HepG2 (cell line): ENCODE data around the gene SULT2B1. TPM values are rescaled to one million over a fixed set of nuclear protein-coding genes. Genes with fewer than 3 reads are reported as not detected.

Source experiments
- BCL6 ChIP-seq: IDR thresholded peaks from 2 replicates; pipeline ENCODE4 v1.6.1; 2016; ENCODE audit warnings: missing genetic modification reagents, missing compliant biosample characterization
- CSRNP1 ChIP-seq: sonication (generic); formaldehyde crosslinking; IDR thresholded peaks from 2 replicates; pipeline ENCODE4 v1.8.1; 2023; ENCODE audit warnings: mild to moderate bottlenecking, missing genetic modification reagents
- FOXJ3 ChIP-seq: sonication (generic); formaldehyde crosslinking; IDR thresholded peaks from 2 replicates; pipeline ENCODE4 v1.4.0; 2020; ENCODE audit warnings: missing genetic modification reagents, mild to moderate bottlenecking, borderline replicate concordance
- JUNB ChIP-seq: sonication (generic); formaldehyde crosslinking; IDR thresholded peaks from 2 replicates; pipeline ENCODE4 v1.8.0; 2022; ENCODE audit warnings: missing genetic modification reagents, mild to moderate bottlenecking, borderline replicate concordance
- KAT2B ChIP-seq: fragments of 150-350 bp; IDR thresholded peaks from 2 replicates; pipeline ENCODE4 v1.6.1; 2014; ENCODE audit warnings: low read depth, low read length, borderline replicate concordance
- KDM5B ChIP-seq: sonication (generic); formaldehyde crosslinking; IDR thresholded peaks from 2 replicates; pipeline ENCODE4 v1.4.0; 2020; ENCODE audit warnings: missing genetic modification reagents, mild to moderate bottlenecking, borderline replicate concordance
- MIXL1 ChIP-seq: IDR thresholded peaks from 2 replicates; pipeline ENCODE4 v1.6.1; 2016
- NFYC ChIP-seq: IDR thresholded peaks from 2 replicates; pipeline ENCODE4 v1.6.1; 2016; ENCODE audit warnings: missing genetic modification reagents, missing compliant biosample characterization
- NONO ChIP-seq, 2 experiments: fragments of 450-650 bp in 1 of 2; sonication (generic) in 1 of 2; formaldehyde crosslinking in 1 of 2; IDR thresholded peaks in 1 of 2; conservative IDR thresholded peaks in 1 of 2; 2 replicates each; pipeline versions ENCODE4 v1.6.1 to v1.8.0; 2017 to 2022; ENCODE audit warnings: mild to moderate bottlenecking in 1 of 2, missing genetic modification reagents in 1 of 2, moderate library complexity in 1 of 2
- RNF2 ChIP-seq: fragments of 450-650 bp; conservative IDR thresholded peaks from 2 replicates; pipeline ENCODE4 v1.6.1; 2016; ENCODE audit warnings: low read depth
- SKI ChIP-seq: fragments of 450-650 bp; IDR thresholded peaks from one replicate; pipeline ENCODE4 v1.6.1; 2018; ENCODE audit warnings: mild to moderate bottlenecking; ENCODE audit not compliant: partially characterized antibody
- SP2 ChIP-seq: sonication (generic); formaldehyde crosslinking; IDR thresholded peaks from 2 replicates; pipeline ENCODE4 v1.5.1; 2020; ENCODE audit warnings: mild to moderate bottlenecking, missing genetic modification reagents
- SRSF1 ChIP-seq: fragments of 200-400 bp; formaldehyde crosslinking; optimal IDR thresholded peaks from 2 replicates; pipeline ENCODE3; 2017; ENCODE audit warnings: mild to moderate bottlenecking, low read depth, low read length, moderate library complexity
- TBX3 ChIP-seq: fragments of 450-650 bp; IDR thresholded peaks from 2 replicates; pipeline ENCODE4 v1.6.1; 2017; ENCODE audit warnings: antibody characterized with exemption, mild to moderate bottlenecking, inconsistent platforms, borderline replicate concordance
- THAP11 ChIP-seq: IDR thresholded peaks from 2 replicates; pipeline ENCODE4 v1.6.1; 2016; ENCODE audit warnings: missing biosample characterization, missing genetic modification reagents
- ZBTB10 ChIP-seq: sonication (generic); formaldehyde crosslinking; IDR thresholded peaks from 2 replicates; pipeline ENCODE4 v1.4.0; 2020; ENCODE audit warnings: missing genetic modification reagents, borderline replicate concordance
- ZBTB7B ChIP-seq: sonication (generic); formaldehyde crosslinking; IDR thresholded peaks from 2 replicates; pipeline ENCODE4 v1.4.0; 2020; ENCODE audit warnings: missing genetic modification reagents
- ZHX1 ChIP-seq: sonication (generic); formaldehyde crosslinking; IDR thresholded peaks from 2 replicates; pipeline ENCODE4 v1.8.1; 2022; ENCODE audit warnings: low read depth, mild to moderate bottlenecking, missing genetic modification reagents
- ZMYM2 ChIP-seq: sonication (generic); formaldehyde crosslinking; IDR thresholded peaks from 2 replicates; pipeline ENCODE4 v1.8.0; 2022; ENCODE audit warnings: mild to moderate bottlenecking, missing genetic modification reagents
- ZNF232 ChIP-seq: sonication (generic); formaldehyde crosslinking; IDR thresholded peaks from 2 replicates; pipeline ENCODE4 v1.4.0; 2020; ENCODE audit warnings: missing genetic modification reagents, borderline replicate concordance
- ZNF430 ChIP-seq: sonication (generic); formaldehyde crosslinking; IDR thresholded peaks from 2 replicates; pipeline ENCODE4 v1.9.0; 2021; ENCODE audit warnings: mild to moderate bottlenecking, missing genetic modification reagents
- ZNF709 ChIP-seq: sonication (generic); formaldehyde crosslinking; IDR thresholded peaks from 2 replicates; pipeline ENCODE4 v1.5.0; 2020; ENCODE audit warnings: mild to moderate bottlenecking, missing genetic modification reagents
- ZNF75D ChIP-seq: sonication (generic); formaldehyde crosslinking; IDR thresholded peaks from 2 replicates; pipeline ENCODE4 v1.8.1; 2023; ENCODE audit warnings: missing genetic modification reagents, mild to moderate bottlenecking, borderline replicate concordance
- polyA plus RNA-seq, 8 experiments: library from polyadenylated mRNA; depleted of rRNA in 3 of 8; stranded (reverse) in 7 of 8; unstranded in 1 of 8; fragments of >200 nt; fragmentation: Illumina TruSeq in 4 of 8; extraction: Trizol in 4 of 8; gene quantifications; 2 replicates each; pipeline versions ENCODE4 v1.2.1 to v1.2.3, GENCODE V29; 2011 to 2016; ENCODE audit warnings: low read depth in 4 of 8, missing spikeins in 1 of 8, mixed read lengths in 1 of 8; ENCODE audit not compliant: insufficient read depth in 1 of 8
- total RNA-seq, 5 experiments: library from RNA; depleted of rRNA; stranded (reverse); fragments of >200 nt; fragmentation: Illumina TruSeq; extraction: Trizol; gene quantifications; 2 replicates each; pipeline ENCODE4 v1.2.3, GENCODE V29; 2016; ENCODE audit warnings: low read depth in 1 of 5

Gene SULT2B1
- total and polyA plus RNA-seq, 2 of the 13 experiments (the other 11 are each of a cell fraction or from before 2014, with no cell fraction given), result 0.13 TPM; not detected in 1

- TF ChIP-seq ZBTB10 (CRISPR knock-in tag) (no peak), KDM5B (CRISPR knock-in tag) (no peak; the same call in 1 of the 2 replicates), ZNF75D (no peak), SKI (no peak), SP2 (CRISPR knock-in tag) (no peak), JUNB (CRISPR knock-in tag) (no peak), THAP11 (peak; percentile 77), BCL6 (CRISPR knock-in tag) (peak; percentile 56), ZMYM2 (peak; percentile 68; the same call in 1 of the 2 replicates), FOXJ3 (CRISPR knock-in tag) (no peak), NFYC (CRISPR knock-in tag) (peak; percentile 41; the same call in 1 of the 2 replicates), SRSF1 (no peak), MIXL1 (no peak), ZHX1 (no peak), ZNF232 (peak; percentile 43; the same call in 1 of the 2 replicates), CSRNP1 (0 out of 2 replicates have a peak, but pooled peaks have one; percentile 22), ZBTB7B (CRISPR knock-in tag) (peak; percentile 52), ZNF430 (CRISPR knock-in tag) (0 out of 2 replicates have a peak, but pooled peaks have one; percentile 62), ZNF709 (peak; percentile 60; the same call in 1 of the 2 replicates), TBX3 (peak; percentile 67), RNF2 (no peak), KAT2B (no peak), NONO (IDR thresholded peaks at IDR 0.05) (no peak), NONO (CRISPR knock-in tag; conservative IDR thresholded peaks at IDR 0.05) (peak; percentile 70; the same call in 1 of the 2 replicates)
These were observed 82.7 kb downstream of the SULT2B1 start (continued) for GRCh38 chr19:48634424-48635262.
